ENCODE measurements around the gene ACYP2.
A peak's percentile ranks its signal among the peaks of the same experiment; 100 is the strongest.
"Not testable (repeated sequence)": the region's sequence is repeated elsewhere in the genome, so short reads cannot be mapped to it uniquely, and the experiment has no call there.

ACYP2 gene

GRCh38 chr2:54115284-54116137, at the start of gene ACYP2:
Gene ACYP2 (plus strand): TSS chr2:54115615.
- TF ChIP-seq GATA1 (IDR thresholded peaks at IDR 0.05; ENCODE audit: low read depth, low read length) (no peak), POLR2A (IDR thresholded peaks at IDR 0.05; ENCODE audit: low read length) (peak; percentile 92)
- peak; percentile 96 to 97 for DNase-seq

DNA sequence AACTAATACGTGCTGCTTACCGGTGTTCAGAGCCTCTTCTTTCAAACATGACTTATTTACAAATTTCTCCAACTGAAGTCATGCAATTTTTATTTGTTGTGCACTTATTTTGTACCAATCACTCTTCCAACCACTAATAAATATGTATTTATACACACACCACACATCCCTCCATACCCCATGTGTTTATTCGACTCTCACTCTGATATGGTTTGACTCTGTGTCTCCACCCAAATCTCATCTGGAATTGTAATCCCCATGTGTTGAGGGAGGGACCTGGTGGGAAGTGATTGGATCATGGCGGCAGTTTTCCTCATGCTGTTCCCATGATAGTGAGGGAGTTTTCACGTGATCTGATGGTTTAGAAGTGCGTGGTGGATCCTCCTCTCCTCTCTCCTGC, 49.5 kb upstream of the ACYP2 start:
- TF ChIP-seq GATA1 (IDR thresholded peaks at IDR 0.05; ENCODE audit: low read depth, low read length), result no peak
- no peak for TF ChIP-seq POLR2A (IDR thresholded peaks at IDR 0.05; ENCODE audit: low read length)

GRCh38 chr2:54067851-54068375, 47.5 kb upstream of the ACYP2 start:
- DNase-seq, result no peak
- TF ChIP-seq GATA1 (IDR thresholded peaks at IDR 0.05; ENCODE audit: low read depth, low read length) (no peak), POLR2A (IDR thresholded peaks at IDR 0.05; ENCODE audit: low read length) (no peak)

More for the DNA sequence above, 49.5 kb upstream of the ACYP2 start:
- no peak for DNase-seq

DNA sequence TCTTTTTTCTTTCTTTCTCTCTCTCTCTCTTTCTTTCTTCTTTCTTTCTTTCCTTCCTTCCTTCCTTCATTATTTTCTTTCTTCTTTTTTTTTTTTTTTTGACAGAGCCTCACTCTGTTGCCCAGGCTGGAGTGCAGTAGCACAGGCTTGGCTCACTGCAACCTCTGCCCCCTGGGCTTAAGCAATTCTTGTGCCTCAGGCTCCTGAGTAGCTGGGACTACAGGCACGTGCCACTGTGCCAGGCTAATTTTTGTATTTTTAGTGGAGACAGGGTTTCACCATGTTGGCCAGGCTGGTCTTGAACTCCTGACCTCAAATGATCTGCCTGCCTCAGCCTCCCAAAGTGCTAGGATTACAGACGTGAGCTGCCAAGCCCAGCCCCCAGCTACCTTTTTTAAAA, 42.9 kb upstream of the ACYP2 start:
- DNase-seq, result not testable (repeated sequence)

DNA sequence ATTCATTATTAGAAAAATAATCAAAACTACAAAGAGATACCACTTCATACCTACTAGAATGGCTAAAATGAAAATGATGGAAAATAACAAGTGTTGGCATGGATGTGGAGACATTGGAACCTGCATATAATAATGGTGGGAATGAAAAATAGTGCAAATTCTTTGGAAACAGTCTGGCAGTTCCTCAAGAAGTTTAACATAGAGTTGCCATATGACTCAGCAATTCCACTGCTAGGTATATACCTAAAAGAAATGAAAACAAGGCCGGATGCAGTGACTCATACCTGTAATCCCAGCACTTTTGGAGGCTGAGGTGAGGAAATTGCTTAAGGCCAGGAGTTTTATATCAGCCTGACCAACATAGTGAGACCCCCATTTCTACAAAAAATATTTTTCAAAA, 41.6 kb upstream of the ACYP2 start:
- TF ChIP-seq POLR2A (IDR thresholded peaks at IDR 0.05; ENCODE audit: low read length), result no peak
- TF ChIP-seq GATA1 (IDR thresholded peaks at IDR 0.05; ENCODE audit: low read depth, low read length), result no peak
- peak in 1 of 2 experiments; percentile 12 for DNase-seq

- no peak for DNase-seq
- no peak for TF ChIP-seq GATA1 (IDR thresholded peaks at IDR 0.05; ENCODE audit: low read depth, low read length)
- TF ChIP-seq POLR2A (IDR thresholded peaks at IDR 0.05; ENCODE audit: low read length), result no peak
Observed at GRCh38 chr2:54074606-54075341, 40.6 kb upstream of the ACYP2 start.

- peak; percentile 75 to 87 for DNase-seq
- TF ChIP-seq POLR2A (IDR thresholded peaks at IDR 0.05; ENCODE audit: low read length) (no peak), GATA1 (IDR thresholded peaks at IDR 0.05; ENCODE audit: low read depth, low read length) (no peak)
Observed at GRCh38 chr2:54076586-54076985, 38.8 kb upstream of the ACYP2 start.

DNA sequence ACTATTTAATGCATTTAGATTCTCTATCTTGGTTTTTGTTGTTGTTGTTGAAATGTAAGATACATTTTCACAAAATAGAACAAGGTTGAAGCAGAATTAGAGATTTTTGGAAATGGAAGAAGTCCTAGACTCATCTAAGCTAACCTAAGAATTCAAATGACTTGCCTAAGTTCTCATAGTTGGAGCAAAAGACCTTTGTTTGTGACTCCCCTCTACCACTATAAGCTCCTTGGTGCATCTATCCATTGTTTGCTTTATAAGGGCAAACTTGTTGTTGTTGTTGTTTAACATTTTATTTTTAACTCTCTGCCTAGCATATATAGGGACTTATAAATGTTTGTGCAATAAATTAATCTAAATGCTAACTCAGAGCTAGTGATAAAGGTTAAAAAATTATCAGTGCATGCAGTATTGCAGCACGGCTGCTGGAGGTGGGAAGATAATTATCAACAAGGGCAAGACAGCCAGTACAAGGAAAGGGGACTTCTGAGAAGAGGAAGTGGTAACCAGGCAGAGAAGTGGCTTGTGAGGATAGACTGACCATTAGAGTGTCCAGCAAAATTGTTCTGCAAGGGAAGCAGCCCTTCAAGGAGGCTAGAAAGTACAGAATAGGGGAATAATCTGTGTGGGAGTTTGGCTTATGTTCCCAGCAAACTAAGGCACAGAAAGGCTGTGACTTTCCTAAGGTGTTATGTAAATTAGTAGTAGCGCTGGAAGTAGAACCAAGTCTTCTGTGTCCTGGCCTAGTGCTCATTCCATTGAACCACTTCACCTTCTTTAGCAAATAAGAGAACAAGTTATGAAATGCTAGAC, 38.1 kb upstream of the ACYP2 start:
- DNase-seq, result peak; percentile 76 to 92
- TF ChIP-seq GATA1 (IDR thresholded peaks at IDR 0.05; ENCODE audit: low read depth, low read length) (peak; percentile 82), POLR2A (IDR thresholded peaks at IDR 0.05; ENCODE audit: low read length) (peak; percentile 32)

DNA sequence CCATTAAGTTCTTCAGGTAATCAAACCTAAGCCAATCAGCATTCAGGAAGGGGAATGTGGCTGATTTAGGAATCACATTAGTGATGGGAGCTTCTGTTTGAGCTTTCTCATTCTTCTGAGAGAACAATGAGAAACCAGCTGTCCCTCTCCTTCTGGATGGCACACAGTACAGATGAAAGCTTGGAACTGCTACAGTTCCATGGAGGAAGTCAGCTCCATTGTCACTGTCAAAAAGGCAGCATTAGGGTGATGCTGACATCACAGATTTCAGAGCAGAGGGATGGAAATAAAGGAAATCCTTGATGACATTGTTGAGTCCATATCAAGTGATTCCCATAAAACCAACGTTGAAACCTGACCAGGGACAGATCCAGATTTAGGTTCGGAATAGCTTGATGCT, 36.1 kb upstream of the ACYP2 start:
- no peak for TF ChIP-seq GATA1 (IDR thresholded peaks at IDR 0.05; ENCODE audit: low read depth, low read length)
- no peak for TF ChIP-seq POLR2A (IDR thresholded peaks at IDR 0.05; ENCODE audit: low read length)
- no peak for DNase-seq

- DNase-seq, result peak; percentile 81 to 86
- TF ChIP-seq POLR2A (IDR thresholded peaks at IDR 0.05; ENCODE audit: low read length) (no peak), GATA1 (IDR thresholded peaks at IDR 0.05; ENCODE audit: low read depth, low read length) (no peak)
Observed at GRCh38 chr2:54081574-54081973, 33.8 kb upstream of the ACYP2 start.

DNA sequence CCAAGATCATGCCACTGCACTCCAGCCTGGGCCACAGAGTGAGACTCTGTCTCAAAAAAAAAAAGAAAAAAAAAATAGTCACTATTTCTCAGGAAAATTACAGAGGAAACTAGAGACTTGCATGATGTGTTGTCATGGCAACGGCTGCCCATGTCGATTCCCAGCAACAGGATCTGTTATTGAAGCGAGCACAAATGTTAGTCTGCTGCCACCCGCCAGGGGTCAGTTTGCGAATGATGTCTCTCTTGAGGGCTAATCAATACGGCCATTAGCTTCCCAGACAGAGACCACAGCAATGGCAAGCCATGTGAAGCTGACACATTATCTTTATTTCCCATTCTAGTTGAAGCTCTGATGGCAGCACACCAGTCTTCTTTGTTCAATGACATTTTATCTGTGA, 32.4 kb upstream of the ACYP2 start:
- DNase-seq, result peak; percentile 21 to 25
- no peak for TF ChIP-seq GATA1 (IDR thresholded peaks at IDR 0.05; ENCODE audit: low read depth, low read length)

DNA sequence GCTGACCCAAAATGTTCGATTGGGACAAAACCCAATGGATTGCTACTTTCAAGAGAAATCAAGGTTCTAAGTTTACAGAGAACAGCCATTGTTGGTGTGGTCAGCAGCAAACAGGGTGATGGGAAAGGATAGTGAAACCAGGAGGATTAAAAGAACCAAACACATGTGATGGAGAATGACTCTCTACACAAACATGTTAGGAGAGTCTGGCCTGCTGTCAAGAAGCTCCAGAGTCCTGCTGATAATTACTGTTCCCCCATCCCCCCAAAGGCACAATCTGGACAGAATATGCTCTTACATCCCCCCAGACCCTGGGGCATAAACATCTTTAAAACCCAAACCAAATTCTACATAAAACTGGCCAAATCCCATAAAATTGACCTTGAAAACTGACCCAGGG, 32.0 kb upstream of the ACYP2 start:
- TF ChIP-seq POLR2A (IDR thresholded peaks at IDR 0.05; ENCODE audit: low read length) (no peak), GATA1 (IDR thresholded peaks at IDR 0.05; ENCODE audit: low read depth, low read length) (no peak)

GRCh38 chr2:54084600-54084999, 30.8 kb upstream of the ACYP2 start:
- TF ChIP-seq POLR2A (IDR thresholded peaks at IDR 0.05; ENCODE audit: low read length), result no peak
- TF ChIP-seq GATA1 (IDR thresholded peaks at IDR 0.05; ENCODE audit: low read depth, low read length), result no peak
- peak; percentile 19 to 22 for DNase-seq

More for the DNA sequence above, 32.0 kb upstream of the ACYP2 start:
- DNase-seq, result no peak

DNA sequence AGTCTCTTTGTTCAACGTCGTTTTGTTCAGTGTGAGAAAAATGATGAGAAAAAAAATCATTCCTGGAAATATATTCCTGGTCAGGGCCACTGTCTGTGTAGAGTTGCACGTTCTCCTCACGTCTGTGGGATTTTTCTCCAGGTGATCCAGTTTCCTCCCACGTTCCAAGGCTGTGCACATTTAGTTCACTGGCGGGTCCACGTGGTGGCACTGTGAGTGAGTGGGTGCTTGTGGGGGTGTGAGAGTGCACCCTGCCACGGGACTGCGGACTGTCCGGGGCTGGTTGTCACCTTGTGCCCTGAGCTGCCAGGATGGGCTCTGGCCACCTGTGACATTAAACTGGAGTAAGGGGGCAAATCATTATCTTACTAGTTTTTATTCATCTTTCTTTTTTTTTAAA, 30.3 kb upstream of the ACYP2 start:
- DNase-seq, result peak in 1 of 2 experiments; percentile 3
- TF ChIP-seq POLR2A (IDR thresholded peaks at IDR 0.05; ENCODE audit: low read length) (no peak), GATA1 (IDR thresholded peaks at IDR 0.05; ENCODE audit: low read depth, low read length) (no peak)
